ENCODE results near the gene SMIM13.

DNA sequence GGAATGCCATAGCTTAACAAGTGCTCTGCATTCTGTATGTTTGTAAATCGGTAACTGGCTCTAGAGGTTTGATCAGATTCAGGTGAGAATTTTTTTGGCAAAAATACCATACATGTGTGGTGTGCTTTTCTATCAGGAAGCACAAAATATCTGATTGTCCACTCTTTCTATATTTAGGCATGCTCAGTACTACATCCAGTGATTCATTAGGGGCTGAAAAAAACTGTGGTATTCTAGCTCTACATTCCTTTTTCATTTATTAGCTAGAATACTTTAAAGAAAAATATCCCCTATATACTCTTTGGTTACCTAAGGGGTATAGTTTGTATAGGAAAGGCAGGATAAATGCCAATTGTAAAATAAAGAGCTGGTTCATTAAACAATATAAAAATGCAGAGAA, 38.9 kb upstream of the SMIM13 start:
- TF ChIP-seq, protein P1, sequence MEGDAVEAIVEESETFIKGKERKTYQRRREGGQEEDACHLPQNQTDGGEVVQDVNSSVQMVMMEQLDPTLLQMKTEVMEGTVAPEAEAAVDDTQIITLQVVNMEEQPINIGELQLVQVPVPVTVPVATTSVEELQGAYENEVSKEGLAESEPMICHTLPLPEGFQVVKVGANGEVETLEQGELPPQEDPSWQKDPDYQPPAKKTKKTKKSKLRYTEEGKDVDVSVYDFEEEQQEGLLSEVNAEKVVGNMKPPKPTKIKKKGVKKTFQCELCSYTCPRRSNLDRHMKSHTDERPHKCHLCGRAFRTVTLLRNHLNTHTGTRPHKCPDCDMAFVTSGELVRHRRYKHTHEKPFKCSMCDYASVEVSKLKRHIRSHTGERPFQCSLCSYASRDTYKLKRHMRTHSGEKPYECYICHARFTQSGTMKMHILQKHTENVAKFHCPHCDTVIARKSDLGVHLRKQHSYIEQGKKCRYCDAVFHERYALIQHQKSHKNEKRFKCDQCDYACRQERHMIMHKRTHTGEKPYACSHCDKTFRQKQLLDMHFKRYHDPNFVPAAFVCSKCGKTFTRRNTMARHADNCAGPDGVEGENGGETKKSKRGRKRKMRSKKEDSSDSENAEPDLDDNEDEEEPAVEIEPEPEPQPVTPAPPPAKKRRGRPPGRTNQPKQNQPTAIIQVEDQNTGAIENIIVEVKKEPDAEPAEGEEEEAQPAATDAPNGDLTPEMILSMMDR (IDR thresholded peaks at IDR 0.05; ENCODE audit: low read depth, low read length, poor library complexity, severe bottlenecking) = no peak
- TF ChIP-seq EZH2phosphoT487 (IDR thresholded peaks at IDR 0.05; ENCODE audit: borderline replicate concordance, low read length) = no peak

Measured in DOHH2 (cell line).